Measurements from ENCODE around the gene ZNF366.

ZNF366 gene

DNA sequence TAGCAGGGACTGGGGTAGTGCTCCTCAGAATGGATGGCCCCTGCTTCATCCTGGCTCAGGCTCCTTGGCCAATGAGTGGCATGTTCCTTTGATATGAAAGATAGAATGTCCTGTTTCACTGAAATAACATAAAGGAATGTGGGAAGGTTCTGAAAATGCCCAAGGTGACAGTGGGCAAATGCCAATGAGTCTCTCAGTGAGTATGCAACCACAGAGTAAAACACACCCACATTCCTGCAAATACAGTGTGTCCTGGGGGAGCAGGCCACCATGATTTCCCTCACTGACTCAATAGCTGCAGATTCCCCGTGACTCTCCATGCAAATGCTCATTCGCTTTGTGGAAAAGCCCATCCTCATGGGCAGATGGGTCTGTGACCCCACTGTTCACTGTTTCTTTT is 36.4 kb downstream of the ZNF366 start:
- Histone ChIP-seq H2AFZ (no peak overlapping the region), H3K4me3 (ENCODE audit: low read depth, low read length) (no peak overlapping the region), H3K4me2 (ENCODE audit: low read length) (no peak overlapping the region), H3K79me2 (no peaks in the 10 kb centered on the region), H3K27ac (no peak overlapping the region), H3K27me3 (ENCODE audit: control insufficient read depth, insufficient read depth, low read length) (no peaks in the 10 kb centered on the region), H3K4me1 (no peaks in the 10 kb centered on the region), H3K9ac (no peak overlapping the region), H3K9me3 (ENCODE audit: control insufficient read depth, low read length) (no peaks in the 10 kb centered on the region), H3K36me3 (ENCODE audit: control insufficient read depth, insufficient read depth, low read length) (no peaks in the 10 kb centered on the region)
- TF ChIP-seq, protein P1, sequence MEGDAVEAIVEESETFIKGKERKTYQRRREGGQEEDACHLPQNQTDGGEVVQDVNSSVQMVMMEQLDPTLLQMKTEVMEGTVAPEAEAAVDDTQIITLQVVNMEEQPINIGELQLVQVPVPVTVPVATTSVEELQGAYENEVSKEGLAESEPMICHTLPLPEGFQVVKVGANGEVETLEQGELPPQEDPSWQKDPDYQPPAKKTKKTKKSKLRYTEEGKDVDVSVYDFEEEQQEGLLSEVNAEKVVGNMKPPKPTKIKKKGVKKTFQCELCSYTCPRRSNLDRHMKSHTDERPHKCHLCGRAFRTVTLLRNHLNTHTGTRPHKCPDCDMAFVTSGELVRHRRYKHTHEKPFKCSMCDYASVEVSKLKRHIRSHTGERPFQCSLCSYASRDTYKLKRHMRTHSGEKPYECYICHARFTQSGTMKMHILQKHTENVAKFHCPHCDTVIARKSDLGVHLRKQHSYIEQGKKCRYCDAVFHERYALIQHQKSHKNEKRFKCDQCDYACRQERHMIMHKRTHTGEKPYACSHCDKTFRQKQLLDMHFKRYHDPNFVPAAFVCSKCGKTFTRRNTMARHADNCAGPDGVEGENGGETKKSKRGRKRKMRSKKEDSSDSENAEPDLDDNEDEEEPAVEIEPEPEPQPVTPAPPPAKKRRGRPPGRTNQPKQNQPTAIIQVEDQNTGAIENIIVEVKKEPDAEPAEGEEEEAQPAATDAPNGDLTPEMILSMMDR (IDR thresholded peaks at IDR 0.05): no peak

DNA sequence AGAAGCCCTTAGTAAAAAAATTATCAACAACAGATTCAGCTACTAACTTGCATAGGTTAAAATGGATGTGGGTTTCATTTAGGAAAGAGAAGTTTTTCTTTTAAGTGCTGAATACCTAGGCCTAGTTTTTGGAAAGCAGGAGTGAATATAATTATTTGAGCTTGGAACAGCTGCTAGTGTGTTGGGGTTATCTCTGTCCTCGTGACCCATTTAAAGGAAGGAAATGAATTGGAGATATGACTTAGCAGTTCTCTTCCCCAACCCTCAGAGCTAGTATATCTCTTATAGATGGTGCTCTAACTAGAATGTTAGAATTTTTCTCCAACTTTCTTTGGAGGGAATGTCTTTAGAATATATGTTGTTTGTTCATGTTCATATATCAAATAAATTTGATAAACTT is 38.6 kb downstream of the ZNF366 start:
- H2AFZ ChIP-seq: no peak overlapping the region
- H3K4me3 ChIP-seq (ENCODE audit: low read depth, low read length): no peak overlapping the region
- TF ChIP-seq, protein P1 (IDR thresholded peaks at IDR 0.05): no peak
- no peaks in the 10 kb centered on the region for H3K9me3 ChIP-seq (ENCODE audit: control insufficient read depth, low read length)
- H3K27ac ChIP-seq: no peak overlapping the region
- H3K36me3 ChIP-seq (ENCODE audit: control insufficient read depth, insufficient read depth, low read length): no peaks in the 10 kb centered on the region
- no peak overlapping the region for H3K4me2 ChIP-seq (ENCODE audit: low read length)
- H3K79me2 ChIP-seq: no peaks in the 10 kb centered on the region
- H3K9ac ChIP-seq: no peak overlapping the region
- H3K4me1 ChIP-seq: no peaks in the 10 kb centered on the region
- no peaks in the 10 kb centered on the region for H3K27me3 ChIP-seq (ENCODE audit: control insufficient read depth, insufficient read depth, low read length)

DNA sequence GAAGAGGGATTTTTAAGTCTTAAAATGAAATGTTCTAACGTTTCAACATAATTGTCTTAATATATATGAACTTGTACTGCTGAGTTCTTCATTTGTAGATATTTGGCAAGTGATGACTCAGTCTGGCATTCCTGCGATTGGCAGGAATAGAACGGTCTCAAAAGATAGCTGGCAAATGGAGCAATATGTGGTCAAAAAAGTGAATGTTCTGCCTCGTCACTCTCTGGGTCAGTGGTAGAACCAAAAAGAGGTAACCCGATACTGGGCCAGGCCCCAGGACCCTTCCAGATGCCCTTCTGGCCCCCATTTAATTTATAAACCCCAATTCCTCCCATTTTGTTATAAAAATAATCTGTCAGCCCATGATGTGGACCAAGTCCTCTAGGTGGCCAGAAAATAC is 39.2 kb downstream of the ZNF366 start:
- H3K27me3 ChIP-seq (ENCODE audit: control insufficient read depth, insufficient read depth, low read length): no peaks in the 10 kb centered on the region
- H3K4me1 ChIP-seq: no peaks in the 10 kb centered on the region
- no peaks in the 10 kb centered on the region for H3K36me3 ChIP-seq (ENCODE audit: control insufficient read depth, insufficient read depth, low read length)
- H3K9me3 ChIP-seq (ENCODE audit: control insufficient read depth, low read length): no peaks in the 10 kb centered on the region
- H3K4me2 ChIP-seq (ENCODE audit: low read length): no peak overlapping the region
- no peak overlapping the region for H3K9ac ChIP-seq
- no peak overlapping the region for H2AFZ ChIP-seq
- no peak overlapping the region for H3K4me3 ChIP-seq (ENCODE audit: low read depth, low read length)
- H3K27ac ChIP-seq: no peak overlapping the region
- no peaks in the 10 kb centered on the region for H3K79me2 ChIP-seq
- TF ChIP-seq, protein P1 (IDR thresholded peaks at IDR 0.05): no peak

DNA sequence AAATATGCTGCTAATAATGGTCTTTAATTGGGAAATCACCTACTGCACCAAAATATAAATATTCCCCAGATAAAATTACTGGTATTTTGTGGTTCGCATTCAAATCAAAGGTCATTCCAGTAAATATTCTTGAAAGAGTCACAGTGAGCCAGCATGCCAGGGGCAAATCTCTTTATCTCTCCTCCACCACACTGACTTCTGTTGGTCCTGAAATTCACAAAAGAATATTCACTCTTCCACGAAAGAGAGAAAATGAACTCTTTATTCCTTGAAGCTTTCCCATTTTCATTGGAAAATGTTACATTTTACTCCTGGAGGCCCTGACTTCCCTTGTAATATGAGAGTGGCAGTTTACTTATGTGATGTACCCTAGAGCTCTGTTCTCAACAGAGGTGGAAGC is 39.7 kb downstream of the ZNF366 start:
- H2AFZ ChIP-seq: no peak overlapping the region
- no peaks in the 10 kb centered on the region for H3K27me3 ChIP-seq (ENCODE audit: control insufficient read depth, insufficient read depth, low read length)
- no peak overlapping the region for H3K4me2 ChIP-seq (ENCODE audit: low read length)
- no peak overlapping the region for H3K9ac ChIP-seq
- no peaks in the 10 kb centered on the region for H3K36me3 ChIP-seq (ENCODE audit: control insufficient read depth, insufficient read depth, low read length)
- TF ChIP-seq, protein P1 (IDR thresholded peaks at IDR 0.05): no peak
- H3K4me3 ChIP-seq (ENCODE audit: low read depth, low read length): no peak overlapping the region
- H3K4me1 ChIP-seq: no peaks in the 10 kb centered on the region
- H3K27ac ChIP-seq: no peak overlapping the region
- no peaks in the 10 kb centered on the region for H3K9me3 ChIP-seq (ENCODE audit: control insufficient read depth, low read length)
- no peaks in the 10 kb centered on the region for H3K79me2 ChIP-seq
